ENCODE data around the gene MPPE1. TPM values are rescaled to one million over a fixed set of nuclear protein-coding genes. Genes with fewer than 3 reads are reported as not detected.
A peak's percentile ranks its signal among the peaks of the same experiment; 100 is the strongest.

The MPPE1 gene
- total and polyA plus RNA-seq, 9 of the 15 experiments (the other 6 are each of a cell fraction or from before 2014, with no cell fraction given) = 10.7 to 19.5 (median 13.3) TPM

GRCh38 chr18:11947214-11948191 is 39.4 kb upstream of the MPPE1 start (continued):
- TF ChIP-seq MXD1 (CRISPR knock-in tag; IDR thresholded peaks at IDR 0.05; ENCODE audit: borderline replicate concordance, poor library complexity, severe bottlenecking) (no peak), MAFF (IDR thresholded peaks at IDR 0.05; ENCODE audit: low read length) (peak; percentile 98), POLR2AphosphoS5 (IDR thresholded peaks at IDR 0.05; ENCODE audit: control insufficient read depth, insufficient read depth, low read depth, low read length) (peak; percentile 71), NKRF (IDR thresholded peaks at IDR 0.05; ENCODE audit: borderline replicate concordance) (peak; percentile 38; the same call in 1 of the 2 replicates), NFIX (CRISPR knock-in tag; IDR thresholded peaks at IDR 0.05; ENCODE audit: low read depth) (no peak), LCOR (CRISPR knock-in tag; IDR thresholded peaks at IDR 0.05) (peak; percentile 48; the same call in 1 of the 2 replicates), U2AF2 (optimal IDR thresholded peaks at IDR 0.05; ENCODE audit: low read depth, low read length) (no peak), HBP1 (CRISPR knock-in tag; IDR thresholded peaks at IDR 0.05) (no peak), ZNF431 (CRISPR knock-in tag; IDR thresholded peaks at IDR 0.05) (no peak), CEBPB (tag; IDR thresholded peaks at IDR 0.05) (no peak), HDAC3 (IDR thresholded peaks at IDR 0.05; ENCODE audit: borderline replicate concordance, partially characterized antibody) (peak; percentile 100), E2F1 (CRISPR knock-in tag; IDR thresholded peaks at IDR 0.05) (no peak), HLTF (IDR thresholded peaks at IDR 0.05) (no peak), KLF6 (CRISPR knock-in tag; IDR thresholded peaks at IDR 0.05; ENCODE audit: borderline replicate concordance) (no peak), SMARCC2 (IDR thresholded peaks at IDR 0.05; ENCODE audit: low read depth) (peak; percentile 56; the same call in 1 of the 2 replicates), HINFP (tag; conservative IDR thresholded peaks at IDR 0.05; ENCODE audit: low read depth) (no peak), ETV1 (tag; conservative IDR thresholded peaks at IDR 0.05; ENCODE audit: low read depth) (no peak; the same call in 1 of the 2 replicates), KLF16 (IDR thresholded peaks at IDR 0.05) (peak; percentile 28; the same call in 1 of the 2 replicates)
